VCaP (cell line): ENCODE data around the gene GNG8.
A peak's percentile ranks its signal among the peaks of the same experiment; 100 is the strongest.

Experiments used
- H3K27ac ChIP-seq: fragments of 450-650 bp; 2 replicates; pipeline ENCODE4 v1.5.1; 2017
- TF ChIP-seq, protein P1 (sequence below): fragments of 450-650 bp; conservative IDR thresholded peaks from 2 replicates; pipeline ENCODE4 v1.5.1; 2017; ENCODE audit warnings: mild to moderate bottlenecking, moderate library complexity

The GNG8 gene

DNA sequence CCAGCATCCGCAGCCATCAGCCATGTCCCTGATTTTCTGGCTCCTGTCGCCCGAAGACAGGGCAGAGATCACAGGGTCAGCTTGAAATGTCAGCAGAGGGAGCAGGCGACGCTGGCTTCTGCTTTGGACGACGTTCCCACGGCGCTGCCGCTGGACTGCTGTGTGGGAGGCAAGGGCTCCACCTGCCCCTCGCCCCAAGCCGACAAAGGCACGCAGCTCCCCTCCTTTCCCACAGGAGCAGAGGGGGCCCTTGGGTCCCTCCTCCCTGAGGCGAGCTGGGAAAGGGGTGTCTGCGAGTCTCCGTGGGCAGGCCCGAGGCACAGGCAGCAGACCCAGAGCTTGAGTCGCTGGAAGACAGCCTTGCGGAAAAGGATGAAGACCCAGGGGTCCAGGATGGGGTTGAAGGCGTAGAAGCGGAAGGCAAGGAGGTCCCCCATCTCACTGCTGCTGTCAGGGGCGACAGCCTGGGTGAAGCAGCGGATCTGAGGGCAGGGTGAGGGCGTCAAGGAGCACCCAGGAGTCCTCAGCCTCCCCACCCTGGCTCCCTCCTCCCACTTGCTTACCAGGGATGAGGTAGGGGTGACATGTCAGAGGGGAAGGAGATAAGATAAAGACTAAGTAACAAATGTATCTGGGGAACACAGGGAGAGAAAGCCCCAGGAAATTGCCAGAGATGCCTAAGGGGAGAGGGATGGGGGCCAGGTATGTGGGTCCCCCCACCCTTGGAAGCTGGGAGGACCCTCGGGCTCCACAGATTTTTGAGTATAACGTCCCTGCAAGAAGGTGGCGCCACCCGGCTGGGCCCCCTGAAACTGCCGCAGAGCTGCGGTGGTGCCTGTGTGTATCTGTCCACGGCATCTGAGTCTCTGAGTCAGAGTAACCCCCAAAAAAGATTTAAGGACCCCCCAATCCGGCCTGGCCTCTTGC, 14.5 kb downstream of the GNG8 start:
- no peak overlapping the region for H3K27ac ChIP-seq
- TF ChIP-seq, protein P1, sequence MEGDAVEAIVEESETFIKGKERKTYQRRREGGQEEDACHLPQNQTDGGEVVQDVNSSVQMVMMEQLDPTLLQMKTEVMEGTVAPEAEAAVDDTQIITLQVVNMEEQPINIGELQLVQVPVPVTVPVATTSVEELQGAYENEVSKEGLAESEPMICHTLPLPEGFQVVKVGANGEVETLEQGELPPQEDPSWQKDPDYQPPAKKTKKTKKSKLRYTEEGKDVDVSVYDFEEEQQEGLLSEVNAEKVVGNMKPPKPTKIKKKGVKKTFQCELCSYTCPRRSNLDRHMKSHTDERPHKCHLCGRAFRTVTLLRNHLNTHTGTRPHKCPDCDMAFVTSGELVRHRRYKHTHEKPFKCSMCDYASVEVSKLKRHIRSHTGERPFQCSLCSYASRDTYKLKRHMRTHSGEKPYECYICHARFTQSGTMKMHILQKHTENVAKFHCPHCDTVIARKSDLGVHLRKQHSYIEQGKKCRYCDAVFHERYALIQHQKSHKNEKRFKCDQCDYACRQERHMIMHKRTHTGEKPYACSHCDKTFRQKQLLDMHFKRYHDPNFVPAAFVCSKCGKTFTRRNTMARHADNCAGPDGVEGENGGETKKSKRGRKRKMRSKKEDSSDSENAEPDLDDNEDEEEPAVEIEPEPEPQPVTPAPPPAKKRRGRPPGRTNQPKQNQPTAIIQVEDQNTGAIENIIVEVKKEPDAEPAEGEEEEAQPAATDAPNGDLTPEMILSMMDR, result no peak

DNA sequence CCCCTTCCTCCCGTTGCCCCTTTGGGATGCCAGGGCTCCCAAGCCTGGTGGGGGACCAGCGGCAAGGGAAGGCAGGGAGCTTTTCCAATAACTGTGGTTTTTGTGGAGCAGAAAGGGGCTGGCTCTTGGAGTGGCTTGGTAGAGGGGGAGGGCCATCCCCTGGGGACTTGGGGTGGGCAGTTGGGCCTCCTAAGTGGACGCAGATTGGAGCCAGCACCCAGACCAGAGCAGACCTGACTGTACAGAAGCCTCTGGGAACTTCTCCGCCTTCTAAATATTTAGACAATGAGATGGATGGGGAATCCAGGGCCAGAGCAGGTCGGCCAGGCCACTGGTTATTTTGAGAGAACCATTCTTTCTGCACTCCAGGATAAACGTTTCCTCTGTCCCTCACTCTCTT, 15.3 kb downstream of the GNG8 start:
- no peak overlapping the region for H3K27ac ChIP-seq
- TF ChIP-seq, protein P1, result no peak

DNA sequence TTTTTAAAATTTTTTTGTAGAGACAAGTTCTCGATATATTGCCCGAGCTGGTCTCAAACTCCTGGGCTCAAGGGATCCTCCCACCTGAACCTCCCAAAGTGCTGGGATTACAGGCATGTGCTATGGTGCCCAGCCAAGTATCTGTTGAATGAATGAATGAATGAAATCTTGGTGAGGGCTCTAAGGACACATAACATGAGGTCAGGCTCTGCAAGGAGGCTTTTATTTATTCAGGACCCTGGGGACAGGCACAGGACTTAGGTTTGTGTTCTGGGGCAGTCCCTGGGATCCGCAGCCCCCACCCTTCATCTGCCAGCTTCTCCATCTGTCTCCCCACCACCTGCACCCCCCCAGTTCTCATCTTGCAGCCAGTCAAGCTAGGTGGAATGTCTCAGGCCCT, 15.7 kb downstream of the GNG8 start:
- TF ChIP-seq, protein P1, result no peak
- H3K27ac ChIP-seq, result no peak overlapping the region

DNA sequence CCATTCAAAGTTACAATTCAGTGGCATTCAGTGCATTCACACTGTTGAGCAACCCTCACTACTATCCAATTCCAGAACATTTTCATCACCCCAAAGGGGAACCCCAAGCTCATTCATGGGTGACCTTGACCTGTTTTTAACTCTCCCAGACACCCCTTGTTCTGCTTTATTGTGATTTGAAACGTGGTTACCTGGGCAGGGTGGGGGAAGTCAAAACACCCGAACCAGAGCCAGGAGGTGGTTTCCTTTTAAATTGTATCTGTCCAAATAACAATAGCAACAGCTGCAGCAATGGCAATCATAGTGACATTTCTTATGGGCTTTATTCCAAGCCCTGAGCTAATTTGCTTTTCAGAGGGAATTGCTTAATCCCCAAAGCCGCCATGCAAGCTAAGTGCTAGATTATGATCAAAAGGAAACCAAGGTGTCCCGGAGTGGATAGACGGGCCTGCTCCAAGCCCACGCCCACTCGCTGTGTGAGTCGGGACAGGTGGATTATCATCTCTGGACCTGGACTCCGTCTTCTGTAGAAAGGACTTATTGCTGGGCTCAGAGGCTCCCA, 17.3 kb downstream of the GNG8 start:
- TF ChIP-seq, protein P1, result no peak
- H3K27ac ChIP-seq, result no peak overlapping the region

DNA sequence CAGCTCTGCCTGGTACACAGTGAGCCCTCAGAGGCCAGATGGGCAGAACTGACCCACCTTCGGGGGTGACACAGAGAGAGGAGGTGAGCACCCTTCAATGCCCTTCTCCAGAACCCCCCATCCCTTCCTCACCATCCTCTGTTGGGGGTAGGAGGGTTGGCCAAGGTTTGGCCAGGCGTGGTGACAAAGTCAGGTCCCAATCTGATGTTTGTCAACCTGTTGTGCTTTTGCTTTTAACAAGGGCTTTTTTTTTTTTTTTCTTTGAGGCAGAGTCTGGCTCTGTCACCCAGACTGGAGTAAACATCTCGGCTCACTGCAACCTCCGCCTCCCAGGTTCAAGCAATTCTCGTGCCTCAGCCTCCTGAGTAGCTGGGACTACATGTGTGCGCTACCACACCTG, 18.4 kb downstream of the GNG8 start:
- H3K27ac ChIP-seq, result no peak overlapping the region; the same call in 1 of the 2 replicates
- TF ChIP-seq, protein P1, result no peak

DNA sequence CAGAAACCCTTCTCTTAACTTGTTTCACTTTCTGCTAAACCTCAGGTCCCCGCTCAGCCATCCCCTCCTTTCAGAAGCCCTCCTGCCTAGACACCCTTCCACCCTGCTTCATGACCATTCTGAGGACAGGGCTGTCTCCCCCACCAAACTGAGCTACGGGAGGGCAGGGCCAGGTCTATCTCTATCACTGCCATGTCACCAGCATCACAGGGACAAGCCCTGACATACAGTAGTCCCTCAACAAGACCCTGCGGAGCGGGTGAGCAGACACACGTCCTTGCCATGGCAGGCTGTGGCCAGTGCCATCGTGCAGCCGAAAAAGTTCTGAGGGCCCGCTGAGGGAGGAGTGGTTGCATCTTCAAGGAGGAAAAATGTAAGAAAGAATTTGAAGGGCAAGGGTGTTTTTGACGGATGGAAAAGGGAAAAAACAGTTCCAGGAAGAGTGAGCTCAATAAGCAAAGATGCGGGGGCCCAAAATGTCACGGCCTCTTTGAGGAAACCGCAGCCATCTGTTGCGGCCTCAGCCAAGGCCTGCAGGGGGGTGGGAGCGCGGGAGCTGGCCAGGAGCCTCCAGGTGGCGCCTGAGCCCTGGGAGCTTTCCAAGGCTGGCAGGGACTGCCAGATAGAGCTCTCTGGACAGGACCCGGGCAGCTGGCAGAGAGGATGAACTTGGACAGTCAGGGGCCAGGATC, 19.2 kb downstream of the GNG8 start:
- peak overlapping the region; percentile 11; the same call in 1 of the 2 replicates for H3K27ac ChIP-seq
- TF ChIP-seq, protein P1, result peak; percentile 89

DNA sequence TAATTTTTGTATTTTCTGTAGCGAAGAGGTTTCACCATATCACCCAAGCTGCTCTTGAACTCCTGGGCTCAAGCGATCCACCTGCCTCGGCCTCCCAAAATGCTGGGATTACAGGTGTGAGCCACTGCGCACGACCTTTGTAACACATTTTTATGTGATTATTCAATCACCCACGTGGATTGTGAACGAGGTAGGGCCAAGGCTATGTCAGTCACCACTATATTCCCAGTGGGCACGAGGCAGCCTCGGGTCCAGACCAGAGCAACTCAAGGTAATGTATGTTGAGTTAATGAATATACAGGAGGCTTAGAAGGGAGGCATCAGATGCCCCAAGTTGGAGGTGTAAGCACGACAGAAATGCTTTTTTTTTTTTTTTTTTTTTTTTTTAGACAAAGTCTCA, 20.0 kb downstream of the GNG8 start:
- TF ChIP-seq, protein P1, result no peak
- no peak overlapping the region for H3K27ac ChIP-seq
